H1 (cell line): ENCODE measurements around the gene TMEM178B. TPM values are rescaled to one million over a fixed set of nuclear protein-coding genes. Genes with fewer than 3 reads are reported as not detected.

Experiments used
- EP300 ChIP-seq, 2 experiments: IDR thresholded peaks; 1 replicate in 1 of 2; 2 replicates in 1 of 2; pipeline ENCODE4 v1.6.1; 2011 to 2012; ENCODE audit warnings: low read depth in 2 of 2, low read length in 2 of 2, mild to moderate bottlenecking in 2 of 2, borderline replicate concordance in 1 of 2, inconsistent platforms in 1 of 2, moderate library complexity in 1 of 2
- RXRA ChIP-seq: IDR thresholded peaks from 2 replicates; pipeline ENCODE4 v1.6.1; 2011; ENCODE audit warnings: low read depth, mild to moderate bottlenecking, low read length, moderate library complexity; ENCODE audit not compliant: insufficient read depth
- SRF ChIP-seq: IDR thresholded peaks from 2 replicates; pipeline ENCODE4 v1.6.1; 2011; ENCODE audit warnings: mild to moderate bottlenecking, low read depth, low read length, moderate library complexity
- ZNF274 ChIP-seq: IDR thresholded peaks from 2 replicates; pipeline ENCODE4 v1.7.0; 2012; ENCODE audit warnings: low read length, borderline replicate concordance; ENCODE audit errors: extremely low read depth
- polyA plus RNA-seq, 7 experiments: library from polyadenylated mRNA; depleted of rRNA in 3 of 7; stranded (reverse) in 5 of 7; unstranded in 2 of 7; fragments of >200 nt in 5 of 7; fragments of 200-250 nt in 2 of 7; gene quantifications; 1 replicate in 5 of 7; 2 replicates in 1 of 7; 4 replicates in 1 of 7; pipeline versions ENCODE4 v1.2.1 to v1.2.3, GENCODE V29; 2011 to 2013; ENCODE audit warnings: missing spikeins in 2 of 7, mixed read lengths in 2 of 7
- total RNA-seq: library from RNA; stranded (reverse); fragmentation: NEBNext Ultra II Directional; extraction: Animal tissue kit (Norgen Biotek cat#: 25700); gene quantifications from 2 replicates; pipeline ENCODE4 v1.2.1, GENCODE V29; 2021
- TF ChIP-seq, protein P1 (sequence below): IDR thresholded peaks from 2 replicates; pipeline ENCODE4 v1.6.1; 2011; ENCODE audit warnings: low read length, improper control_type of control experiment

The TMEM178B gene
- total and polyA plus RNA-seq, 2 of the 8 experiments (the other 6 are each of a cell fraction or from before 2014, with no cell fraction given): 5.3 to 18.1 TPM

- TF ChIP-seq, protein P1, sequence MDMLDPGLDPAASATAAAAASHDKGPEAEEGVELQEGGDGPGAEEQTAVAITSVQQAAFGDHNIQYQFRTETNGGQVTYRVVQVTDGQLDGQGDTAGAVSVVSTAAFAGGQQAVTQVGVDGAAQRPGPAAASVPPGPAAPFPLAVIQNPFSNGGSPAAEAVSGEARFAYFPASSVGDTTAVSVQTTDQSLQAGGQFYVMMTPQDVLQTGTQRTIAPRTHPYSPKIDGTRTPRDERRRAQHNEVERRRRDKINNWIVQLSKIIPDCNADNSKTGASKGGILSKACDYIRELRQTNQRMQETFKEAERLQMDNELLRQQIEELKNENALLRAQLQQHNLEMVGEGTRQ: no peak
- TF ChIP-seq RXRA (no peak), ZNF274 (no peak), SRF (no peak), EP300 (IDR thresholded peaks at IDR 0.05; ENCODE audit: borderline replicate concordance in 1 of 2, low read depth in 2 of 2, low read length in 2 of 2) (no peak)
These were observed 39.3 kb downstream of the TMEM178B start (continued) for GRCh38 chr7:141113131-141113530.
